ENCODE measurements around the gene DCHS1. TPM values are rescaled to one million over a fixed set of nuclear protein-coding genes. Genes with fewer than 3 reads are reported as not detected.
A peak's percentile ranks its signal among the peaks of the same experiment; 100 is the strongest.

The DCHS1 gene
- total RNA-seq, 6 donors from 2014 or later, result 9.2 to 32.2 (median 12.8) TPM

- WGBS, 2 donors, result 44 to 45% methylated on average over 9 of the region's 9 CpGs
- no peak for TF ChIP-seq EP300 (IDR thresholded peaks at IDR 0.05)
- TF ChIP-seq CTCF (IDR thresholded peaks at IDR 0.05), result no peak
- no peak for TF ChIP-seq POLR2A (IDR thresholded peaks at IDR 0.05)
- TF ChIP-seq POLR2AphosphoS5 (IDR thresholded peaks at IDR 0.05), result no peak
- Histone ChIP-seq H3K9me3 (no peaks in the 10 kb centered on the region), H3K27ac (peak overlapping the region; percentile 58 to 89 (median 81)), H3K27me3 (no peaks in the 10 kb centered on the region), H3K36me3 (no peaks in the 10 kb centered on the region), H3K4me3 (no peak overlapping the region), H3K4me1 (peaks cover 27 to 39% (median 31%) of the 10 kb centered on the region in 4 donors)
- DNase-seq, result peak in 1 of 2 donors; percentile 32
- ATAC-seq (ENCODE audit: low FRiP score in 2 of 2), result peak in 1 of 2 donors; percentile 40
Observed at GRCh38 chr11:6646918-6647679, 8.5 kb downstream of the DCHS1 start.

GRCh38 chr11:6646576-6646917 lies 9.1 kb downstream of the DCHS1 start:
- Histone ChIP-seq H3K27ac (peak overlapping the region; percentile 58 to 89 (median 81)), H3K36me3 (no peaks in the 10 kb centered on the region), H3K9me3 (no peaks in the 10 kb centered on the region), H3K4me3 (no peak overlapping the region), H3K27me3 (no peaks in the 10 kb centered on the region), H3K4me1 (peaks cover 26 to 39% (median 31%) of the 10 kb centered on the region in 4 donors)
- DNase-seq (no peak), ATAC-seq (ENCODE audit: low FRiP score in 2 of 2) (peak; percentile 15 to 79)
- 28 to 33% methylated on average over 3 of the region's 3 CpGs for WGBS, 2 donors
- TF ChIP-seq EP300 (IDR thresholded peaks at IDR 0.05) (no peak), CTCF (IDR thresholded peaks at IDR 0.05) (no peak), POLR2A (IDR thresholded peaks at IDR 0.05) (no peak), POLR2AphosphoS5 (IDR thresholded peaks at IDR 0.05) (no peak)

GRCh38 chr11:6646071-6646470 lies 9.5 kb downstream of the DCHS1 start:
- Histone ChIP-seq H3K36me3 (no peaks in the 10 kb centered on the region), H3K9me3 (no peaks in the 10 kb centered on the region), H3K4me1 (peaks cover 26 to 39% (median 31%) of the 10 kb centered on the region in 4 donors), H3K4me3 (no peak overlapping the region), H3K27me3 (no peaks in the 10 kb centered on the region), H3K27ac (peak overlapping the region in 3 of 4 donors; percentile 59 to 86 (median 76))
- TF ChIP-seq EP300 (IDR thresholded peaks at IDR 0.05) (no peak), CTCF (IDR thresholded peaks at IDR 0.05) (no peak), POLR2AphosphoS5 (IDR thresholded peaks at IDR 0.05) (no peak), POLR2A (IDR thresholded peaks at IDR 0.05) (no peak)
- WGBS, 2 donors, result 45 to 50% methylated on average over 12 of the region's 12 CpGs
- DNase-seq, result peak in 1 of 2 donors; percentile 75
- peak; percentile 28 to 83 for ATAC-seq (ENCODE audit: low FRiP score in 2 of 2)

- 73 to 82% methylated on average over 7 of the region's 7 CpGs for WGBS, 2 donors
- no peak for ATAC-seq (ENCODE audit: low FRiP score in 2 of 2)
- Histone ChIP-seq H3K36me3 (peaks cover 0 to 15% (median 0%) of the 10 kb centered on the region in 4 donors), H3K4me3 (no peak overlapping the region), H3K9me3 (no peaks in the 10 kb centered on the region), H3K4me1 (peaks cover 34 to 46% (median 36%) of the 10 kb centered on the region in 4 donors), H3K27ac (peak overlapping the region in 1 of 4 donors; percentile 11), H3K27me3 (no peaks in the 10 kb centered on the region)
- no peak for DNase-seq
- TF ChIP-seq EP300 (IDR thresholded peaks at IDR 0.05) (no peak), CTCF (IDR thresholded peaks at IDR 0.05) (no peak), POLR2AphosphoS5 (IDR thresholded peaks at IDR 0.05) (no peak), POLR2A (IDR thresholded peaks at IDR 0.05) (no peak)
Observed at GRCh38 chr11:6642957-6643356, 12.7 kb downstream of the DCHS1 start.

All from upper lobe of left lung (tissue), 6 donors.